ENCODE measurements around the gene SPDYE17.
"Not testable (repeated sequence)": the region's sequence is repeated elsewhere in the genome, so short reads cannot be mapped to it uniquely, and the experiment has no call there.

The SPDYE17 gene, protein sequence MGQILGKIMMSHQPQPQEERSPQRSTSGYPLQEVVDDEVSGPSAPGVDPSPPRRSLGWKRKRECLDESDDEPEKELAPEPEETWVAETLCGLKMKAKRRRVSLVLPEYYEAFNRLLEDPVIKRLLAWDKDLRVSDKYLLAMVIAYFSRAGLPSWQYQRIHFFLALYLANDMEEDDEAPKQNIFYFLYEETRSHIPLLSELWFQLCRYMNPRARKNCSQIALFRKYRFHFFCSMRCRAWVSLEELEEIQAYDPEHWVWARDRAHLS

DNA sequence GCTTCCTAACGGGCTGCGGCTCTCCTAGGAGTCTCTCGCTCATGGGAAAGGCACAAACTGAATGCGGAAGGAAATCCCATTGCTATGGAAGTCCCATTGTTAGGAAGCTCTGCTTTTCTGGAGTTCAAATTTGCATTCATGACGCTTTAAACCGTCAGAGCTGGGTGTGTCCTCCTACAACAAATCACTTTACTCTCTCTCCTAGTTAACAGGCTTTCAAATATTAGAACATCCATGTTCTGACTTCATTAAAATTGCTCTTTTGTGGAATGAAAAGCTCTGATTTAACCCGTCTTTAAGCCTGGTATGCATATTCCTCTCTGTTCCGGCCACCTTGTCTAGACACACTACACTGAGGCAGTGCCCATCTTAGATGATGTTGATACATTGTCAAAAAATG, at the start of gene SPDYE17:
TSS of gene SPDYE17 (minus strand) at position 101 of the 400 bp plus-strand sequence. CDS start 1,791 bp downstream, outside the sequence.
- not testable (repeated sequence) for DNase-seq

DNA sequence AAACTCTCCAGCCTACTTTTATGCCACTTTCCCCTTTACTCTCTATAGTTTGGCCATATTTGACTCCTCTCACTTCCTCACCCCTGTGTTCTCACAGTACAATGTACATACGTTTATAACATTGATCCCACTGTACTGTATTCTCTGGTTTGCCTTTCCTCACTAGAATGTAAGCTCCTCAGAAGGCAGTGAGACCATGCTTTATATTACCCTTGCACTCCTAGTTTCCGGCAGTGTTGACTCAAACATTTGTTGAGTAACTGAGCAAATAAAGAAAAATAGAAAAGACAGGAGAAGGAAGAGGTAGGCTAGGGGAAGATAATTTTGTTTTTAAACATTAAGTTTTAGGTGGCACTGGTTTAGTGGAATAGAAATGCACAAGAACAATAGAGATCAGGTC, 48.1 kb upstream of the SPDYE17 start:
- DNase-seq = not testable (repeated sequence)

DNA sequence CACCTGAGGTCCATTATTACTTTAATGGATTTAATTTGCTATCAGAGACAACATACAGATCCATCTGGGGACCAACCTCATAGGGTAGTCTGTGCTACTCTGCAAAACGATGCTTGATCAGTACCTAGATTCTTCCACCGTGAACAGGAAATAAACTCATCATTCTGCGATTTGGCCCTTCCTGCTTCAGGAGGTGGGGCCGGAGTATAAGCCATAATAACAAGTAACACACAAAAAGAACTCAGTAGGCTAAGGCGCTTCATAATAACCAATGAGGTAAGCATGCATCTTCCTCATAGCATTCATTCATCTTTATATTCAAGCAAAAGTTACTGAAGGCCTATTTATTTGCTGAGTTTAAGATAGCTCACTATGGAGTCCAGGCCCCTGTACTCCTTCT, 47.5 kb upstream of the SPDYE17 start:
- DNase-seq = not testable (repeated sequence)

DNA sequence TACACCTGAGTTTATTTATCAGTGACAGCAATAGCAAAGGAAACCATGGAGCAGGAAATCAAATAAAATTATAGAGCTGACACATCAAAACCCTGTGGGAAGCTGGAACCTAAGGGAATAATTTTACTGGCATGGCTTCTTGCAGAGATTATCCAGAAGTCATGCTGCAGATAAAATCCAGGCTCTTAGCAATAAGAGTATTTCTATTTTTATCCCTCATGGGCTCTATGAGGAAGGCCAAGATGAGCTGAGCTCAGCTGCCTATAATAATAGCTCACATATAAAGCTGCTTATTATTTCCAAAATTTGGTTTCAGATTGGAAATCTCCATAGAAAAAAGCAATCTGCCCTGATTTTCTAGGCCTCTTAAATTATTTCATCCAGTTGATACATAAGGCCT, 47.0 kb upstream of the SPDYE17 start:
- DNase-seq = not testable (repeated sequence)

DNA sequence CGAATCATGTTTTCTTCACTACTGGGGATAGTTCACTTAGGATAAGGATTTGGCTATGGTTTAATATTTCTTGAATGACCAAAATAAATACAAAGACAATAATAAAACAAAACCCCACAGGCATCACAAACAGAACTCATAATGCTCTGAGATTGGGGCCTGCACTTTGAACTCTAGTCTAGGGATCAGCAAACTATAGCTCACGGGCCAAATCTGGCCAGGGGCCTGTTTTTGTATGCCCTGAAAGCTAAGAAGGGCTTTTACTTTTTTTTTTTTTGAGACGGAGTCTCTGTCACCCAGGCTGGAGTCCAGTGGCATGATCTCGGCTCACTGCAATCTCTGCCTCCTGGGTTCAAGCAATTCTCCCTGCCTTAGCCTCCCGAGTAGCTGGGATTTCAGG, 44.9 kb upstream of the SPDYE17 start:
- not testable (repeated sequence) for DNase-seq

DNA sequence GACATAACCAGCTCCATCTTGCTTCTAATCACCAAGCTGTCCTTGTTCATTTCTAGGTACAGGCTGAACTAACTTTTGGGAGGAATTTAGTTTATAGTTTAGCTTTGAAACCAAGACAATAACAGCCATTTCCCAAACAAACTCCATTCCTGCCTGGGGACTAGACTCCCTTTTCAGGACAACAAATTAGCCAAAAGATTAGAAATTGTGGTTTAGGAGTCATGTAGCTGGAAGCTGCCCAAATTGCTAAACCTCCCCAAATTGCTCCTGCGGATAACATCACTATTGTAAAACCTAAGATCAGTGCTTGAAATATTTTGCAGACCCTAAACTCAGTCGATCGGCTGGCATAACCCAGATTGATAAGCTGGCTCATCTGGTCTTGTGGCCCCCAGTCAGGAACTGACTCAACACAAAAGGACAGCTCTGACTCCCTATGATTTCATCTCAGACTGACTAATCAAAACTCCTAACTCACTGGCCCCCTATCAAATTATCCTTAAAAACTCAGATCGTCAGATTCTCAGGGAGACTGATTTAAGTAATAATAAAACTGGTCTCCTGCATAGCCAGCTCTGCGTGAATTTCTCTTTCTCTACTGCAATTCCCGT, 42.7 kb upstream of the SPDYE17 start:
- not testable (repeated sequence) for DNase-seq

DNA sequence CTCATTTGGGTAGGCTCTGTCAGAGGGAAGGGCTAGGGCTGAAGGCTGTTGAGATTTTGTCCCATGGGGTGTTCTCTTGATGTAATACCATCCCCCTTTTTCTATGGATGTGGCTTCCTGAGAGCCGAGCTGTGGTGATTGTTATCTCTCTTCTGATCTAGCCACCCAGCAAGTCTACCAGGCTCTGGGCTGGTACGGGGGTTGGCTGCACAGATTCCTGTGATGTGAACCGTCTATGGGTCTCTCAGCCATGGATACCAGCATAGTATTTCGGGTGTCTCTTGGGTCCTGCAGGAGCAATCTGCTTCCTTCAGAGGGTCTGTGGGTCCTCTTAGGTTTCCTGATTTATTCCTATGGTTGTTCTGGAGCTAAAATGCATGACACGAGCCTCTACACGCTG, 38.9 kb upstream of the SPDYE17 start:
- DNase-seq = not testable (repeated sequence)

DNA sequence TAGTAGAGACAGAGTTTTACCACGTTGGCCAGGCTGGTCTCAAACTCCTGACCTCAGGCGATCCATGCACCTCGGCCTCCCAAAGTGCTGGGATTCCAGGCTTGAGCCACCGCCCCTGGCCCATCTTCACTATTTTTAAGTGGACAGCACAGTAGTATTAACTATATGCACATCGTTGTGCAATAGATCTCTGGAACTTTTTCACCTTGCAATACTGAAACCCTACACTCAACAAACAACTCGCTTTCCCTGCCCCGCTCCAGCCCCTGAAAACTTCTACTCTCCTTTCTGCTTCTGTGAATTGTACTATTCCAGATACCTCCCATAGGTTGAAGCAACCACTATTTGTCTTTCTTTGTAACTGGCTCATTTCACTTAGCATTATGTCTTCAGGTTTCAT, 33.7 kb upstream of the SPDYE17 start:
- DNase-seq = not testable (repeated sequence)

DNA sequence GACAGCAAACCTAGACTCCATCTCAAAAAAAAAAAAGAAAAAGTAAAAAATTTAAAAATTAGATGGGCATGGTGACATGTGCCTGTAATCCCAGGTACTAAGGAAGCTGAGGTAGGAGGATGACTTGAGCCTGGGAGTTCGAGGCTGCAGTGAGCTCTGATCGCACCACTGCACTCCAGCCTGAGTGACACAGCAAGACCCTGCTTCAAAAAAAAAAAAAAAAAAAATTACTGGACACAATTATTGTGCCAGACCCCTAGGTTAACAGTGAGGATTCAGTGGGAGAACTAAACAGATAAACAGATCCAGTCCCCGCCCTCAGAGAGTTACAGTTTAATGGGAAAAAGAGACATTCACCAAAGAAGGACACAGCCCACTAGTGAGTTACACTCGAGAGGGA, 31.6 kb upstream of the SPDYE17 start:
- DNase-seq = not testable (repeated sequence)

DNA sequence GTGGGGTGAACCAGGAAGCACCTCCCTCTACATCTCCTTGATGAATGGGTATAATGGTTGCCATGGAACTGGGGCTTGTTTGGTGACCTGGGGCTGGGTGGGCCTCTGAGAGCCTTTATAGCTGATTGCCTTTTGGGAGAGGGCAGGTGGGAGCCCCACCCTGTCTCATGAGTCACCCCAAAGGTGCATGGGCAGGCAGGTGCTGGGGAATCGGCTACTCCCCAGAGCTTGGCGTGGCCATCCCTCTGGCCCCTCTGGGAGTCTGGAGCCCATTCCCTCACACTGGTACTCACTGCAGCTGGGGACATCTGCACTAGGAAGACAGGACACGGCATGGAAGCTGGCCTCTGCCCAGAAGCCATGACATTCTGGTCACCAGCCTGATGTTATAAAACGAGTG, 30.4 kb upstream of the SPDYE17 start, which contains the start of gene SPDYE18:
TSS of gene SPDYE18 (minus strand) at position 2 of the 400 bp plus-strand sequence. CDS start 2,046 bp downstream, outside the sequence.
- not testable (repeated sequence) for DNase-seq

DNA sequence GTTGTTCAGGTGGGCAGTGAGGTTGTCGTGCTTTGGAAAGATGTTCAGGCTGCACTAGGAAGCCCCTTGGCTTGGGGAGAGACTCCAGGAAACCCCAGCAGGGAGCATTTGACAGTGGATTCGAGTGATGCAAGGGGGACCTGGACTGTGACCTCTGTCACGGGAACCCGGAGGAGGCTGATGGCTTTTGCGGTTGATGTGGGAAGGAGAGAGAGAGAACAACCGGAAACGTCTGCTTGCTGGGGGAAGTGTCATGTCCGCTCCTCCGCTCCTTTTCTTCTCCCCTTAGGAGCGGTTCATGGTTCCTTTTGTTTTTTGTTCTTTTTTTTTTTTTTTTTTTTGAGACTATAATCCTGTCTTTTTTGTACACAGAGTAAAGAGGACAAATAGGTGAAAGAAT, 5.8 kb downstream of the SPDYE17 start:
- not testable (repeated sequence) for DNase-seq

DNA sequence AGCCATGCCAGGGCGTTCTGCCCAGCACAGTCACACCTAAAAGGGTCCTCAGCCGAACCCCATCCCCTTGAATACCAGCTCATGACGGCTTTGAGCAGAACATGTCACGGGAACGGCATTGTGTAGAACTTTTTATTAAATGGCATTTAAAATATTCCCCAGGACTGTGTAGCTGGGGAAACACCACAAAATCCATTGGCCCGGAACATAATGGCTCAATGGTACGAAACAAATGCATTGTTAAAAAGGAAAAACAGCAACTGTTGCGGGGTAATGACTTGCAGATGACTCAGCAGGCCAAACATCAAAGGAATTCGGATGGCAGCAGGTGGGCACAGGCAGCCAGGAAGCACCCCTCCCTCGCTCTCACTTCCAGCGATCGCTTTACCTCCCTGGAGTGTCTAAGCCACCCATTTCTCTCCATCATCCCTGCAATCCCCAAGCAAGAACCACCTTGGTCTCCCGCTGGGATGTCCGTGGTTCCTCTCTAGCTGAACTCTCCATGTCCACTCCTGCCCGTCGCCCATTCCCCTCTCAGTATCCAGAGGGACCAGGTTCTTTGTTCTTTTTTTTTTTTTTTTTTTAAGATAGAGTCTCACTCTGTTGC, 22.0 kb downstream of the SPDYE17 start:
- not testable (repeated sequence) for DNase-seq

DNA sequence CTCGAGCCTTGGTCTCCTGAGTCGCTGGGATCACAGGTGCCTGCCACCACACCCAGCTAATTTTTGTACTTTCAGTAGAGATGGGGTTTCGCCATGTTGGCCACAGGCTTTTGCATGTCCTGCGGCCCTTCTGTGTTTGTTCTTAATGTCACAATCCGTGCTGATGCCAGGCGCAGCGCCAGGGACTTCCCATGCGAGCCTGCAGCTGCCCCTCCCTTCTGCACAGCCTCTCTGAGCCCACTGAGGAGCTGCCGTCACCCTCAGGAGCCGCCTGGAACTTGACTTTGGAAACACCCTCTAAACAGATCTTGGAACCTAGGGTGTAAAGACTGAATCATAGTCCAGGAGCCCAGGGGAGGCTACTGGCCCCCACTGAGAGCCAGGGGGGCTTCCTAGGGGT, 24.2 kb downstream of the SPDYE17 start:
- not testable (repeated sequence) for DNase-seq

DNA sequence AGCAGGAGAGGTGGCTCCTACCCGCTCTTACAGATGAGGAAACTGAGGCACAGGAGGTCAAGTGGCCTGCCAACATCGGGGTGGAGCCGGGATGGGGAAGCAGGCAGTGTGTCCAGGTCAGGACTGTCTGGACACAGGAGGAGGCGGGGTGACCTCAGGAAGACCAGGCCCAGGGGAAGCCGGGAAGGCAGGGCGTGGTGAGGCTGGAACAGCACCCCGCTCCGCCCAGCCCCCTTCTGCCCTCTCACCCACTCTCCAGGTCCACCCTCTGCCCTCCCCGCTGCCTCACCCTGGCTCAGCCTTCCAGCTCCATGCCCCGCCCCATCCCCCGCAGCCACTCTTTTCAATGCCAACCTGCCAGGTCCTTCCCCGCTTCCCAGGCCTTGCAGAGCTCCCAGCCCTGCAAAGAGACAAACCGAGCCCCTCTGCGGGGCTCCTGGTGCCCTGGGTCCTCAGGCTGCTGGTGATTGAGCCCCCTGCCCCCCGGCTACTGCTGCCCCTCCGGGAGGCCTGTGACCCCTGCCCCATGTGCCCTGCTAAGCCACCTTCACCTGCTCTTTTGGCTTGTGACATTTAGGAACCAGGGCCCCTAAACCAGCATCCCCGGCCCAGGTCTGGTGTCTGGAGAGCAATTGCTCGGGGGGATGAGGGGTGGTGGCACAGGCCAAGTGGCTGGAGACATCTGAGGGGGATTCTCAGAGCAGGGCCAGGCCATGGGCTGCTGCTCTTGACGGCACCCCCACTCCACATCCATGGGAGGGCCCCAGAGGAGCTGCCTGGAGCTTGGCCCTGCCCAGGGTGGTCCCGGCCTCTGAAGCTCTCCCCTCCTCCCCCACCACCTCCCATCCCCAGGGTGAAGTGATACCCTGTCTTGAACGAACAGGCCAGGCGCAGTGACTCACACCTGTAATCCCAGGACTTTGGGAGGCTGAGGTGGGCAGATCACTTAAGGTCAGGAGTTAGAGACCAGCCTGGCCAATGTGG, 25.7 kb downstream of the SPDYE17 start:
- not testable (repeated sequence) for DNase-seq

DNA sequence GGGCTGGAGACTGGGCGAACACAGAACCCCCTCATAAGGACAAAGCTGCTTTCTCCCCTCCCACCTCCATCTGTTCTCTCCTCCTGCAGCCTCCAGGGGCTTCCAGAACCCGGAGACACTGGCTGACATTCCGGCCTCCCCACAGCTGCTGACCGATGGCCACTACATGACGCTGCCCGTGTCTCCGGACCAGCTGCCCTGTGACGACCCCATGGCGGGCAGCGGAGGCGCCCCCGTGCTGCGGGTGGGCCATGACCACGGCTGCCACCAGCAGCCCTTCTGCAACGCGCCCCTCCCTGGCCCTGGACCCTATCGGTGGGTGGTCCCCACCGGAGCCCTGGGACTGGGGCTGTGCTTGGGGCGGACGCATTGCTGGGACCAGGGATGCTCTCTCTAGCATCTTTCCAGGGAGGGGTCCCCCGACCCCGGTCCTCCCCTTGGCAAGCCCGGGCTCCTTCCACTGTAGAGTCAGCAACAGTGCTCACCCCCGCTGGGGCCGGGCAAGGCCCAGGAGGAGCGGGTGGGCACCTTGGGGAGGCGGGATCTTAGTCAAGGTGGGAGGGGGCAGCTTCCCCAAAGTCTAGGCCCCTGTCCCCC, 26.6 kb downstream of the SPDYE17 start:
- DNase-seq = not testable (repeated sequence)

DNA sequence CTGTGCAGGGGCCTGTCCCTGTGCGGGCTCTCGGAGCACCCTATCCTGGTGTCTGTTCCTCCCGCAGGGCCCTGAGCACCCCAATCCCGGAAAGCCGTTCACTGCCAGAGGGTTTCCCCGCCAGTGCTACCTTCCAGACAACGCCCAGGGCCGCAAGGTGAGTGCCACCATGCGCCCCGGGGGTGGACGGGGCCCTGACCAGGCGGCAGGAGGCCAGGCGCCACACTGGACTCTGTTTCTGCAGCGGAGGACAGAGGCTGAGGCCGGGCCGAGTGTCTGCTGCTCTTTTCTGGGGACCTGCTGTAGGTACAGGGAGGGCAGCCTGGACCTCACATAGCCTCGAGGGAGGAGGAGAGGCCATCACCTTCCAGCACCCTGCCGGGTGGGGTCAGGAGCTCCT, 28.0 kb downstream of the SPDYE17 start:
- DNase-seq = not testable (repeated sequence)

DNA sequence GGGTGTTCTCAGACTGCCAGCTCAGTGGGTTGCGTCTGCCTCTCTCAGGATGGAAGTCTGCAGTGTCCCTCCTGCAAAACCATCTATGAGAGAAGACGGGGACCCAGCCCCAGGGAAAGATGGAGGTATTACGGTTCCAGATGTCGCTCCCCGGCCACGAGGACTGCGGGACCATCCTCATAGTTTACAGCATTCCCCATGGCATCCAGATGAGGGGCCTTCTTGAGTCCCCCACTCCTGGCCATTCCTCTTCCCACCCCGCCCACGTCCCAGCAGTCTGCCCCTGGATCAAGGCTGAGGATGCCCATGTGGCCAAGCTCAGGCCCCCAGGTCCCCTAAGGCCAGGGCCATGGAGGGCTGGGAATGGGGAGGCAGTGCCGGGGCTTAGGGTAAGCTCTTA, 28.9 kb downstream of the SPDYE17 start:
- not testable (repeated sequence) for DNase-seq

DNA sequence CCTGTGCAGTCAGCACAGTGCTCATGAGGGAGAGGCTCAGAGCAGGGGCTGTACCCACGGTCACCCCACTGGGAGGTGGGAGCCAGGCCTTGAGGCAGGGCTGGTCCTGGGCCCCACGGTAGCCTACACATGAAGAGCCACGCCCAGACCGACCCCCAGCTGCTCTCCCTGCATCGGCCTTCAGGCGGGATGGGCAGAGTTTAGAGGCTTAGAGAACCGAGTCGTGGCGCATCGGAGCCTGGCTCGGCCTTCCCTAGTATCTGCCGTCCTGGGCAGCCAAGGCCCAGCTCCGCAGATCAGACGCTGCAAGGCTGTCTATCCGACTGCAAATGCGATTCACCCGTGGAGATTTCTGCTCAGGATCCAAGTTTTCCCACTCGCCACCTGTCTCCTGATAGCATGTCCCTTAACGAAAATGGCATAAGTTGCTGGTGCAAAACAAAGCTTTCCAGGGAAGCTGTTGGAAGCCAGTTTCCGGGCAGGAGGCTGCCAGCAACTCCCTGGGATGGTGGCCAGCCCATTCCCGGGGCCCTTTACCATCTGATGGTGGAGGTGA, 29.4 kb downstream of the SPDYE17 start:
- not testable (repeated sequence) for DNase-seq

DNA sequence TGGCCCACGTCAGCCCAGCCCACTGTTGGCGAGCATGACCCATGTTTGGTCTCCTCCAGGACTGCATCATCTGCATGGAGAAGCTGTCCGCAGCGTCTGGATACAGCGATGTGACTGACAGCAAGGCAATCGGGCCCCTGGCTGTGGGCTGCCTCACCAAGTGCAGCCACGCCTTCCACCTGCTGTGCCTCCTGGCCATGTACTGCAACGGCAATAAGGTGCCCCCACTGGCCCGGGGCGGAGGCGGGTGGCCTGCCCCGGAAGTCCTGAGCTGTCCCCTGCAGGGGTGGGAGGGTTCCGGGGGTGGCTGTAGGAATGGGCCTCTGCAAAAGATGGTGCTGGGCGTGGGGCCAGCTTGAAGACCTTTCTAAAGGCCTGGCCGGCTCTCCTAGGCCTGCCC, 30.1 kb downstream of the SPDYE17 start:
- DNase-seq = not testable (repeated sequence)

DNA sequence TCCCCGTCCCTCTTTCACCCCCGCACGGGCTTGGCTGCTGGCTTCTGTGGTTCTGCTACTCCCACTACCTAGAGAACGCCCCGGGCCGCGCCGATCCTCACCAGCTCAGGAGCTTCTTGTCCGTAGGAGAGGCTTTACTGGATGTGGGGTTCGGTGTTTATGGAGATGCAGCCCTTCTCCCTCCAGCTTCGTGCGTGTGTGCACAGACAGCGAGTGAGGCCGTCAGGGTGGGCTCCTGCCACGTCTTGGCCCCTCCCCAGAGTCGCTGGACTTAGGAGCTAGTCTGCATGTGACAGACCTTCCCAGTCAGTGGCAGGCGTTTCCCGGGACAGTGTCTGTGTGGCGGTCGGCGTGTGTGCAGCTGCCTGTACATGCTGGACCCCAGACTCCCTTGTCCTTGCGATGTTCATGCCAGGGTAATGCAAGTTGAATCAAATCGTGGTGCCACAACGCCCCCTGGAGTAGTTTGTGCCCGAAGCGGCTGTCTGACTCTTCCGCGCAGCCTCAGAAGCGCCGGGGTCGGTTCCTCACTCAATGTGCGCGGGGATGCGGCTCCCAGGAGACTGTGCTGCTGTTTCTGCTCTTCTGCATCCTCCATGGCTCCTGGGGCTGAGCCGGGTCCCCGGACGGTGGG, 32.6 kb downstream of the SPDYE17 start:
- not testable (repeated sequence) for DNase-seq

DNA sequence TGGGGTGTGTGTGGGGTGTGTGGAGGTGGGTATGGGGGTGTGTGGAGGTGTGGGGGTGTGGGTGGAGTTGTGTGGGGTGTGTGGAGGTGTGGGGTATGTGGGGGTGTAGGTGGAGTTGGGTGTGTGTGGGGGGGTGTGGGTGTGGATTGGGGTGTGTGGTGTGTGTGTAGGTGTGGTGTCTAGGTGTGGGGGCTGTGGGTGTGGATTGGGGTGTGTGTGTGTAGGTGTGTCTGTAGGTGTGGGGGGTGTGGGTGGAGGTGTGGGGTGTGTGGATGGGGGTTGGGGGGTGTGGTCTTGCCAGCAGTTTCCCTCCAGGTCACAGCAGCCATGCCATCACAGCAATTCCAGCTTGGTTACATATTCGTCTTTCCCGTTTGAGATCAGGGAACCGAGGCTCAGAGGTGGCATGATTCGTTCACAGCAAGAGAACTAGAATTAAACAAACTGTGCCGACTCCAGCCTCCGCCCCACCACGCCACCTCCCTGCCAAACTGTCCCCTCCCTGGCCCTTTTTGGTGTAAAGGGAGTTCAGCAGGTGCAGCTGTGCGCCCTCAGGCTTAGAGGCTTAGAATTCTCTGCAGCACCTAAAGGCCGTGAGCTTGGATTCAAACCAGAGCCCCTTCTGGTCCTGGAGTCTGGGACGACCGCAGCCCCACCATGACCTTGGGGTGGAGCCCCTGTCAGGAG, 33.3 kb downstream of the SPDYE17 start:
- DNase-seq = not testable (repeated sequence)
